HEK293 (cell line): Measurements from ENCODE around the gene AGAP3.
A peak's percentile ranks its signal among the peaks of the same experiment; 100 is the strongest.

ENCODE experiments used
- CTCF ChIA-PET: fragments of 350-600 bp; formaldehyde crosslinking; extraction: SDS; loops from one replicate; lab custom pipeline; 2021; ENCODE audit warnings: antibody characterized with exemption; lab: Yijun Ruan, JAX
- POLR2A ChIA-PET: fragments of 300-600 bp; formaldehyde crosslinking; extraction: SDS; loops from one replicate; lab custom pipeline; 2020; ENCODE audit warnings: antibody characterized with exemption, inconsistent platforms; lab: Yijun Ruan, JAX
- H3K27ac ChIP-seq: fragments of 200-500 bp; sonication (Bioruptor generic); 2 replicates; pipeline ENCODE4 v1.5.1; 2014; ENCODE audit warnings: low read depth, low read length, control low read depth, inconsistent platforms; ENCODE audit errors: extremely low read depth
- H3K36me3 ChIP-seq, 2 experiments: fragments of 200-500 bp in 1 of 2; sonication (Bioruptor generic) in 1 of 2; 1 replicate in 1 of 2; 2 replicates in 1 of 2; pipeline ENCODE4 v1.5.1; 2014 to 2017; ENCODE audit warnings: inconsistent platforms in 2 of 2, low read length in 2 of 2; ENCODE audit not compliant: control insufficient read depth in 2 of 2, insufficient read depth in 1 of 2
- H3K4me1 ChIP-seq: fragments of 200-500 bp; sonication (Bioruptor generic); 2 replicates; pipeline ENCODE4 v1.5.1; 2014; ENCODE audit warnings: mild to moderate bottlenecking, low read length, inconsistent platforms; ENCODE audit not compliant: control insufficient read depth, insufficient read depth
- H3K4me3 ChIP-seq: 2 replicates; pipeline ENCODE4 v1.5.1; 2011; ENCODE audit warnings: low read depth, mild to moderate bottlenecking, control low read depth, low read length, moderate library complexity
- H3K9me3 ChIP-seq: fragments of 200-500 bp; sonication (Bioruptor generic); 2 replicates; pipeline ENCODE4 v1.5.1; 2014; ENCODE audit warnings: low read depth, low read length, inconsistent platforms; ENCODE audit not compliant: control insufficient read depth, insufficient read depth
- ATF2 ChIP-seq: fragments of 450-650 bp; formaldehyde crosslinking; IDR thresholded peaks from 2 replicates; pipeline ENCODE4 v1.5.1; 2016; ENCODE audit warnings: missing biosample characterization, missing genetic modification characterization, low read depth
- EGR2 ChIP-seq: fragments of 450-650 bp; formaldehyde crosslinking; IDR thresholded peaks from 2 replicates; pipeline ENCODE4 v1.5.1; 2016; ENCODE audit warnings: low read depth, missing biosample characterization, missing genetic modification characterization
- FEZF1 ChIP-seq: fragments of 450-650 bp; formaldehyde crosslinking; IDR thresholded peaks from 2 replicates; pipeline ENCODE4 v1.5.1; 2016; ENCODE audit warnings: missing biosample characterization, missing genetic modification characterization
- GLIS2 ChIP-seq: fragments of 450-650 bp; formaldehyde crosslinking; IDR thresholded peaks from 2 replicates; pipeline ENCODE4 v1.5.1; 2016; ENCODE audit warnings: missing biosample characterization, missing genetic modification characterization
- KLF9 ChIP-seq: fragments of 450-650 bp; formaldehyde crosslinking; IDR thresholded peaks from 2 replicates; pipeline ENCODE4 v1.5.1; 2016; ENCODE audit warnings: missing biosample characterization, missing genetic modification characterization, low read depth
- MYNN ChIP-seq: fragments of 450-650 bp; formaldehyde crosslinking; IDR thresholded peaks from 2 replicates; pipeline ENCODE4 v1.5.1; 2016; ENCODE audit warnings: missing biosample characterization, missing genetic modification characterization, borderline replicate concordance
- MZF1 ChIP-seq: fragments of 450-650 bp; formaldehyde crosslinking; IDR thresholded peaks from 2 replicates; pipeline ENCODE4 v1.5.1; 2017; ENCODE audit warnings: missing biosample characterization, missing genetic modification characterization, borderline replicate concordance
- PRDM6 ChIP-seq: fragments of 450-650 bp; formaldehyde crosslinking; IDR thresholded peaks from 2 replicates; pipeline ENCODE4 v1.5.1; 2017; ENCODE audit warnings: missing biosample characterization, missing genetic modification characterization
- SP3 ChIP-seq: fragments of 450-650 bp; formaldehyde crosslinking; IDR thresholded peaks from 2 replicates; pipeline ENCODE4 v1.5.1; 2016; ENCODE audit warnings: missing biosample characterization, missing genetic modification characterization
- TRIM28 ChIP-seq: IDR thresholded peaks from 2 replicates; pipeline ENCODE4 v1.6.1; 2011; ENCODE audit warnings: low read length, control low read depth, borderline replicate concordance
- ZBTB17 ChIP-seq: fragments of 450-650 bp; formaldehyde crosslinking; IDR thresholded peaks from 2 replicates; pipeline ENCODE4 v1.5.1; 2016; ENCODE audit warnings: missing biosample characterization, missing genetic modification characterization
- ZBTB7A ChIP-seq: fragments of 450-650 bp; formaldehyde crosslinking; IDR thresholded peaks from 2 replicates; pipeline ENCODE4 v1.5.1; 2016; ENCODE audit warnings: low read depth, missing biosample characterization, missing genetic modification characterization
- ZFP41 ChIP-seq: fragments of 450-650 bp; formaldehyde crosslinking; IDR thresholded peaks from 2 replicates; pipeline ENCODE4 v1.5.1; 2016; ENCODE audit warnings: missing biosample characterization, missing genetic modification characterization, borderline replicate concordance
- ZIC2 ChIP-seq: fragments of 450-650 bp; formaldehyde crosslinking; IDR thresholded peaks from 2 replicates; pipeline ENCODE4 v1.5.1; 2016; ENCODE audit warnings: missing biosample characterization, missing genetic modification characterization
- ZNF174 ChIP-seq: fragments of 450-650 bp; formaldehyde crosslinking; IDR thresholded peaks from 2 replicates; pipeline ENCODE4 v1.5.0; 2017; ENCODE audit warnings: missing biosample characterization, mild to moderate bottlenecking, missing genetic modification characterization
- ZNF19 ChIP-seq: fragments of 450-650 bp; formaldehyde crosslinking; IDR thresholded peaks from 2 replicates; pipeline ENCODE4; 2016; ENCODE audit warnings: missing biosample characterization, missing genetic modification characterization, low read depth
- ZNF24 ChIP-seq: fragments of 450-650 bp; formaldehyde crosslinking; IDR thresholded peaks from 2 replicates; pipeline ENCODE4 v1.5.1; 2016; ENCODE audit warnings: missing biosample characterization, missing genetic modification characterization
- ZNF274 ChIP-seq, 2 experiments: fragments of 200-500 bp in 1 of 2; fragments of 450-650 bp in 1 of 2; sonication (Bioruptor generic) in 1 of 2; formaldehyde crosslinking in 1 of 2; IDR thresholded peaks; 2 replicates each; pipeline versions ENCODE4 v1.5.1 to v1.6.1; 2014 to 2016; ENCODE audit warnings: borderline replicate concordance in 1 of 2, inconsistent platforms in 1 of 2, low read length in 1 of 2, missing biosample characterization in 1 of 2, missing genetic modification characterization in 1 of 2
- ZNF311 ChIP-seq: fragments of 450-650 bp; formaldehyde crosslinking; IDR thresholded peaks from 2 replicates; pipeline ENCODE4 v1.5.1; 2017; ENCODE audit warnings: missing biosample characterization, missing genetic modification characterization, borderline replicate concordance
- ZNF335 ChIP-seq: fragments of 450-650 bp; formaldehyde crosslinking; conservative IDR thresholded peaks from 2 replicates; pipeline ENCODE4 v1.5.1; 2016; ENCODE audit warnings: missing biosample characterization, missing genetic modification characterization
- ZNF426 ChIP-seq: fragments of 450-650 bp; formaldehyde crosslinking; IDR thresholded peaks from 2 replicates; pipeline ENCODE4 v1.5.1; 2017; ENCODE audit warnings: missing biosample characterization, missing genetic modification characterization, mild to moderate bottlenecking, inconsistent platforms, moderate library complexity
- ZNF501 ChIP-seq: fragments of 450-650 bp; formaldehyde crosslinking; IDR thresholded peaks from 2 replicates; pipeline ENCODE4 v1.5.1; 2016; ENCODE audit warnings: missing biosample characterization, missing genetic modification characterization
- ZNF585B ChIP-seq: fragments of 450-650 bp; formaldehyde crosslinking; IDR thresholded peaks from 2 replicates; pipeline ENCODE4 v1.5.1; 2016; ENCODE audit warnings: missing biosample characterization, missing genetic modification characterization
- ZNF600 ChIP-seq: fragments of 450-650 bp; formaldehyde crosslinking; IDR thresholded peaks from 2 replicates; pipeline ENCODE4 v1.5.1; 2016; ENCODE audit warnings: missing biosample characterization, missing genetic modification characterization
- ZNF843 ChIP-seq: fragments of 450-650 bp; formaldehyde crosslinking; IDR thresholded peaks from 2 replicates; pipeline ENCODE4 v1.5.1; 2016; ENCODE audit warnings: missing biosample characterization, missing genetic modification characterization
- TF ChIP-seq, protein P1 (sequence below): fragments of 450-650 bp; formaldehyde crosslinking; IDR thresholded peaks from 2 replicates; pipeline ENCODE4 v1.5.1; 2016; ENCODE audit warnings: missing biosample characterization, missing genetic modification characterization
- TF ChIP-seq, protein P2 (sequence below): IDR thresholded peaks from 2 replicates; pipeline ENCODE4 v1.6.1; 2011; ENCODE audit warnings: mild to moderate bottlenecking, low read depth, low read length, borderline replicate concordance

Gene AGAP3

GRCh38 chr7:151157645-151158329 lies 71.5 kb downstream of the AGAP3 start (continued):
- TF ChIP-seq ZNF426 (tag by site-specific recombination) (no peak), ATF2 (tag by site-specific recombination) (no peak), MYNN (no peak), ZNF174 (tag by site-specific recombination) (no peak), ZNF843 (no peak), ZNF501 (tag by site-specific recombination) (no peak), ZFP41 (tag by site-specific recombination) (no peak), MZF1 (peak; percentile 69), ZBTB17 (tag by site-specific recombination) (0 out of 2 replicates have a peak, but pooled peaks have one; percentile 30), ZNF311 (no peak), ZNF19 (tag by site-specific recombination) (no peak), ZIC2 (tag by site-specific recombination) (no peak), ZNF274 (IDR thresholded peaks at IDR 0.05; ENCODE audit: low read length) (no peak), ZNF274 (tag by site-specific recombination; IDR thresholded peaks at IDR 0.05; ENCODE audit: borderline replicate concordance) (no peak)

DNA sequence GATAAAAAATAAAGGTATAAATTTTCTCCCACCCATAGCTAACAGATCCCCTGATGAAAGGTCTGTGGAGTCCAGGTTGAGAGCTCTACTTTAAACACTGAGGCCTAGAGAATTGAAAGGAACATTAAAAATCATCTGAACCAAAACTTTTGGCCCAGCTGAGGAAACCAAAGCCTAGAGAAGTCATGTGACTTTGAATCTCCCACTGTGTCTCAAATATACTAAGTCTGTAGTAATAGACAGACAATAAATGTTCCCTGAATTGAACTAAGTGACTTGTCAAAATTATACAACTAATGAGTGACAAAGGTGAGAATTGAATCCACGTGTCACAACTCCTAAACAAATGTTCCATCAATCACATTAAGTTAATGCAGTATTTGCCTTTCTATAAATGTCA lies 75.5 kb downstream of the AGAP3 start:
- TF ChIP-seq PRDM6 (tag by site-specific recombination) (peak; percentile 39; the same call in 1 of the 2 replicates), TRIM28 (no peak)
- Histone ChIP-seq H3K4me3 (no peak overlapping the region), H3K4me1 (peaks cover 9% of the 10 kb centered on the region; the same call in 1 of the 2 replicates), H3K27ac (no peak overlapping the region), H3K9me3 (no peaks in the 10 kb centered on the region), H3K36me3 (no peaks in the 10 kb centered on the region)
- ChIA-PET POLR2A (no interaction called here), CTCF (interaction anchor here (1.2 to 2.5 kb wide), 5 partner anchors 8 to 147 kb away, joined by 3 to 7 read pairs (median 7); no protein-coding TSS in a partner anchor)

- POLR2A ChIA-PET, result interaction anchor here (0.7 to 1.5 kb wide), 2 partner anchors 9 to 27 kb away, joined by 3 to 6 read pairs; no protein-coding TSS in a partner anchor
- TF ChIP-seq ZNF600 (tag by site-specific recombination) (peak; percentile 76; the same call in 1 of the 2 replicates), FEZF1 (tag by site-specific recombination) (no peak), EGR2 (tag by site-specific recombination) (0 out of 2 replicates have a peak, but pooled peaks have one; percentile 23), ZBTB17 (tag by site-specific recombination) (0 out of 2 replicates have a peak, but pooled peaks have one; percentile 10), ZNF585B (tag by site-specific recombination) (no peak), SP3 (no peak), ZNF24 (no peak), KLF9 (tag by site-specific recombination) (no peak), ZBTB7A (tag by site-specific recombination) (no peak), ZNF335 (tag by site-specific recombination) (peak; percentile 34; the same call in 1 of the 2 replicates), GLIS2 (tag by site-specific recombination) (no peak)
- TF ChIP-seq, protein P1, sequence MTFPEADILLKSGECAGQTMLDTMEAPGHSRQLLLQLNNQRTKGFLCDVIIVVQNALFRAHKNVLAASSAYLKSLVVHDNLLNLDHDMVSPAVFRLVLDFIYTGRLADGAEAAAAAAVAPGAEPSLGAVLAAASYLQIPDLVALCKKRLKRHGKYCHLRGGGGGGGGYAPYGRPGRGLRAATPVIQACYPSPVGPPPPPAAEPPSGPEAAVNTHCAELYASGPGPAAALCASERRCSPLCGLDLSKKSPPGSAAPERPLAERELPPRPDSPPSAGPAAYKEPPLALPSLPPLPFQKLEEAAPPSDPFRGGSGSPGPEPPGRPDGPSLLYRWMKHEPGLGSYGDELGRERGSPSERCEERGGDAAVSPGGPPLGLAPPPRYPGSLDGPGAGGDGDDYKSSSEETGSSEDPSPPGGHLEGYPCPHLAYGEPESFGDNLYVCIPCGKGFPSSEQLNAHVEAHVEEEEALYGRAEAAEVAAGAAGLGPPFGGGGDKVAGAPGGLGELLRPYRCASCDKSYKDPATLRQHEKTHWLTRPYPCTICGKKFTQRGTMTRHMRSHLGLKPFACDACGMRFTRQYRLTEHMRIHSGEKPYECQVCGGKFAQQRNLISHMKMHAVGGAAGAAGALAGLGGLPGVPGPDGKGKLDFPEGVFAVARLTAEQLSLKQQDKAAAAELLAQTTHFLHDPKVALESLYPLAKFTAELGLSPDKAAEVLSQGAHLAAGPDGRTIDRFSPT (tag by site-specific recombination), result peak; percentile 27; the same call in 1 of the 2 replicates
- TF ChIP-seq, protein P2, sequence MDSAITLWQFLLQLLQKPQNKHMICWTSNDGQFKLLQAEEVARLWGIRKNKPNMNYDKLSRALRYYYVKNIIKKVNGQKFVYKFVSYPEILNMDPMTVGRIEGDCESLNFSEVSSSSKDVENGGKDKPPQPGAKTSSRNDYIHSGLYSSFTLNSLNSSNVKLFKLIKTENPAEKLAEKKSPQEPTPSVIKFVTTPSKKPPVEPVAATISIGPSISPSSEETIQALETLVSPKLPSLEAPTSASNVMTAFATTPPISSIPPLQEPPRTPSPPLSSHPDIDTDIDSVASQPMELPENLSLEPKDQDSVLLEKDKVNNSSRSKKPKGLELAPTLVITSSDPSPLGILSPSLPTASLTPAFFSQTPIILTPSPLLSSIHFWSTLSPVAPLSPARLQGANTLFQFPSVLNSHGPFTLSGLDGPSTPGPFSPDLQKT, result no peak
Measured at GRCh38 chr7:151166629-151167196, 80.4 kb downstream of the AGAP3 start.

More at GRCh38 chr7:151166629-151167196, 80.4 kb downstream of the AGAP3 start:
- peak overlapping the region; percentile 40; the same call in 1 of the 2 replicates for H3K27ac ChIP-seq
- H3K4me3 ChIP-seq, result peak overlapping the region; percentile 48
- CTCF ChIA-PET, result interaction anchor here (0.6 to 2.7 kb wide), 8 partner anchors 12 to 230 kb away, joined by 3 to 14 read pairs (median 3); no protein-coding TSS in a partner anchor
- no peaks in the 10 kb centered on the region for H3K36me3 ChIP-seq
- no peaks in the 10 kb centered on the region for H3K4me1 ChIP-seq
- H3K9me3 ChIP-seq, result no peaks in the 10 kb centered on the region
